SW 1271 (cell line): ENCODE measurements around the gene PMVK.
A peak's percentile ranks its signal among the peaks of the same experiment; 100 is the strongest.
"Not testable (repeated sequence)": the region's sequence is repeated elsewhere in the genome, so short reads cannot be mapped to it uniquely, and the experiment has no call there.

ENCODE experiments used
- DNase-seq, 2 experiments: peaks; one replicate each; lab custom pipeline; 2025; lab: John Stamatoyannopoulos, UW

PMVK gene

DNA sequence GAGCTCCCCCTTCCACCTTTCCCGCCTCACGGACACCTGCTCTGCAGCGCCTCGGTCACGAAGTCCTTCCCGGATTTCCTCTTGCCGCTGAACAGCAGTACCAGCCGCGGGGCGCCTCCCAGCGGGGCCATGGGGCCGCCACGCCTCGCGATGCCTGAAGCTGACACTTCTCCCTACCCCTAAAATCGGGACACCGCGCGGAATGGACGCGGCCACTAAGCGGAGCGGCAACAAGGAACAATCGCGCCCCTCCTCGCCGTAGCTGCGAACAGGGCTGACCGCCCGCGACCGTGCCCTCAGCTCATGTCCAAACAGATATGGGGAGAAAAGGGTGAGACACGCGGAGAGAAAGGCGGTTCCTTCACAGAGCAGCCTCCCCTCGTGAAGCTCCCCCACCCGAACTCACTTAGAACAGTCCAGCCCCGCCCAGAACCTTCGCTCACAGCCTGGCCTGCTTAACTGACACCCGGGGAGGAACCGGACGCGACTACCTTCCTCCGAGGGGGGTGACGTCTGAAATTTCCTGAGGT, at the start of gene PMVK:
TSS of gene PMVK (minus strand) at position 165 of the 530 bp plus-strand sequence. CDS start at position 131, 34 bp downstream.
- peak; percentile 66 to 85 for DNase-seq

DNA sequence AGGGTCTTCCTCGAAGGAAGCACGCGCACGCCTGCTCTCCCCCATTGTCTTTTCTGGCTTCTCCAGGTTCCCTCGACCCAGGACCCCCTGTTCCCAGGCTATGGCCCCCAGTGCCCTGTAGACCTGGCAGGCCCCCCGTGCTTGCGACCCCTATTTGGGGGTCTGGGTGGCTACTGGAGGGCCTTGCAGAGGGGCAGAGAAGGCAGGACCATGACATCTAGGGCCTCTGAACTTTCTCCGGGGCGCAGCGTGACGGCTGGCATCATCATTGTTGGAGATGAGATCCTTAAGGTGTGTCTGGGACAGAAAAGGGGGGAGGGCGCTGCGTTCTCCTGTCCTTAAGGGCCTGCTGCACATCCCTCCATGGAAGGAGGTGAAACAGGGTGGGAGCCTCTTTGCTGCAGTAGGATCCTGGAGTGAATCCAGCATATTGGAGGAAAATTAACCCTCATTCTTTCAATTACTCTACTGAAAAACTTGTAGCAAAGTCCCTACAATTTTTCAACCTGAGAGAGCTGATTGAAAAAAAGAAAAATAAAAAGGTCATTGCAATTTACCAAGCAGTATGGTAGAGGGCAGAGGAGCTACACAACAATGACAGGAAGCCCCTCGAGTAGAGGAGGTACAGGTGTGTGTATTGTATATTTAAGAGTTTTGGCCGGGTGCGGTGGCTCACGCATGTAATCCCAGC, 47.4 kb upstream of the PMVK start:
- no peak for DNase-seq

DNA sequence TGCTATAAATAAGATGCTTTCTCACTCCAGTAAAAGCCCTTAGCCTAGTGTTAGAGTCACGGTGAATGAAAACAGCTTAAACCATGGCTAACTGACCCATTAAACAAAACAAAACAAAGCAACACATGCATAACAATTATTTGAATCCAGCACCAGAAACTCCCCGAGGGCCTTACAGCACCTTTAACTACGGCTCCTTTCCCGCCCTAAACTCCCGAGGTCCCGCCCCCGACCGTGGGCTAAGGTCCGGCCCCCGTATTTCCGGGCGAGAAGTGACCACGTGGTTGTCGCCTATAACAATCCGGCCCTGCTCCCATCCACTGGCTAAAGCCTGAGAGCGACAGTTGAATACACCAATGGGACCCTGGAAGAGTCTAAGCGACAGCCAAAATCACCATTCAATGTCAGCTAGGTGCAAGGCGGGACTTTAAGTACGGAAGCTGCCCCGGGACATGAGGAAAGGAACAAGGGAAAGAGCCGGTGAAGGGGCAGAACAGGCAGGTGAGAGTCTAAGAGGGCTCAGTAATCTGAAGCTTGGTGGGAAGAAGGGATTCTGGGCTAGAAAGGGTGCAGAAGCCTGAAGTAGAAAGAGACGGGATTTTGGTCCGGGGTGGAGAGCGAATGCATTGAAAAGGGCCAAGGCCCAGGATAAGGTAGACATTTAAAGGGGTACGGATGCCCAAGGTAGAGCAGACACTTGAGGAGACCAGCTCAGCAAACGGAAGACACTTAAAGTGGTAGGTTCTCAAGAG, 46.6 kb upstream of the PMVK start, which contains the start of gene FLAD1:
TSS of gene FLAD1 (plus strand) at position 448 of the 752 bp plus-strand sequence. CDS start 351 bp downstream, outside the sequence.
- peak; percentile 93 to 98 for DNase-seq

DNA sequence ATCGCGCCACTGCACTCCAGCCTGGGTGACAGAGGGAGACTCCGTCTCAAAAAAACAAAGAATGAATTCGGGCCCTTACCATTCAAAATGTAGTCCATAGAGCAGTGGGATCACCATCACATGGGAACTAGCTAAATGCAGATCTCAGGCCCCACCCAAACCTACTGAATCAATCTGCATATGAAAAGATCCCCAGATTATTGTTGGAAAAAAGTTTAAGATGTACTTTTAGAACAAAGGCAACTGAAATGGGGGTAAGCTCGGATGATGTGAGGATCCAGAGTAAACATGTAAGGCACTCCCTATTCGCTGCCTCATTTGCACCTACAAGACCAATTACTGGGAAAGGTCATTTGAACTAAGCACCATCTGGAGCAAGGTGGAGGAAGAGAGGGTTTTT, 45.8 kb upstream of the PMVK start:
- DNase-seq: no peak

- DNase-seq: no peak
These were observed 41.8 kb upstream of the PMVK start for GRCh38 chr1:154978360-154978759.

DNA sequence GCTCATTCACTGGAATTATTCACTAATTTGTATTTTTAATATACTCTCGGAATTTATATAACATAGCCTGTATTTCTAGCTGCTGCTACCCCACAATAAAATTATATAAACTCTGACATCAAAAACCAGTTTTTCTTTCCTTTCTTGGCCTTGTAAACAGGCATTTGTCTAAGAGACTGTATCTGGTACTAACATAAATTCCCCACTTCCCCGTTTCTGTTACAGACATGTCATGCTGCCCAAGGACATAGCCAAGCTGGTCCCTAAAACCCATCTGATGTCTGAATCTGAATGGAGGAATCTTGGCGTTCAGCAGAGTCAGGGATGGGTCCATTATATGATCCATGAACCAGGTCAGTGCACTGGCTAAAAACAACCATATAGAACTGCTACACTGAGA, 41.2 kb upstream of the PMVK start:
- DNase-seq: not testable (repeated sequence)

- no peak for DNase-seq
These were observed 39.0 kb upstream of the PMVK start for GRCh38 chr1:154975409-154976059.

DNA sequence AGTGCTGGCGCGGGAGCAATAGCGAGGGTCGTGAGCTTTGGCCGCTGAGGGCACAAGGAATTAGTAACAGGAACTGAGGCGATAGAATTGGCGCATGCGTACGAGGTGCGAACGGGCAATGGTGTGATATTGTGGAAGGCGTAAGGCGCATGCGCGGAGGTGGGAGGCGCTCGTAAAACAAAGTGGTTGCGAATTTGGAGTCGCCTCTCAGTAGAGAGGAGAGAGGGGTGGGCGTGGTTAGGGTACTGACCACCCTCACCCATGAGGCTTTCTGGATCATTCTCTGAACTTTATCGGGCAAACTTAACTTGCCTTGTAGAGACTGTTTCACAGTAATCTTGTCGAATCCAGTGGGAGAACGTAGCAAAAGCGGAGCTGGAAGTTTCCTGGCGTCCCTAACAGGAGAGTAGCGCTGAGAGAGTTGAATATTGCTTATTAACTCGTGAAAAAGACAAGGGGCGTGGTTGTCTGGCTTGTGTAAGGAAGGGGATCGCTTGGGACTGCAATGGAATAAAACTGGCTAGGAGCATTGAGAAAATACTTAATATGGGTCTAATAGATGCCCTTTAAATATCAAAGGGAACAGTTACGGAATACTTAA, 38.4 kb upstream of the PMVK start:
- peak; percentile 80 to 92 for DNase-seq

- peak; percentile 97 to 98 for DNase-seq
These were observed 37.7 kb upstream of the PMVK start, which contains the start of gene CKS1B for GRCh38 chr1:154974102-154974807. Gene CKS1B (plus strand): TSS chr1:154974681. CDS start chr1:154974746, 65 bp downstream.

DNA sequence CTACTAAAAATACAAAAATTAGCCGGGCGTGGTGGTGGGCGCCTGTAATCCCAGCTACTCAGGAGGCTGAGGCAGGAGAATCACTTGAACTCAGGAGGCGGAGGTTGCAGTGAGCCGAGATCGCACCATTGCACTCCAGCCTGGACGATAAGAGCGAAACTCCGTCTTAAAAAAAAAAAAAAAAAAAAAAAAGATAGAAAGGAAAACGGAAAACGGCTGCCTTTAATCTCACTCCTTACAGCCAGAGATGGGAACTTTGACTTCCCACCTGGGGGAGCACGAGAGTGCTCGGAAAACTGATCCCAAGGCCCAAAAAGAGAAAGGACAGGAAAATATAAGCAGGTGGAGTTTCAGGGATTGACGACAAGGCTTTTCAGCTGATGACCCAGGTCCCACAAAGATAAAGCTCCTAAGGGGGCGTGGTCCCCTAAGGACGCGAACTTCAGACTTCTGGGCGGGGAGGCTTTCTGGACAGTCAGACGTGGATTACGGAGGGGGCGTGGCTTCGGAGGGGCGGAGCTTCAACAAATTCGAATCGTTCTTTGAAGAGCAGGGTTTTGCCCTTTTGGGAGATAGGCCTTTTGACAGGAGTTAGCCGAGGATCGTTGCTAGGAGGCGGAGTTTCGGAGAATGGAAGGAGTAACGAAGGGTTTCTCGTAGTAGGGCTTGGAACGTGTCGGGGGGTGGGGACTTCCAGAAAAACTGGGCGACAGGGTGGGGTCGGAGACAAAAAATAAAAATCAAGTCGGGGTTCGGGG, 37.0 kb upstream of the PMVK start:
- peak; percentile 95 to 97 for DNase-seq

- DNase-seq: peak; percentile 71 to 91
These were observed 36.2 kb upstream of the PMVK start for GRCh38 chr1:154972517-154973343.

- DNase-seq: no peak
These were observed 35.6 kb upstream of the PMVK start for GRCh38 chr1:154972213-154972516.

DNA sequence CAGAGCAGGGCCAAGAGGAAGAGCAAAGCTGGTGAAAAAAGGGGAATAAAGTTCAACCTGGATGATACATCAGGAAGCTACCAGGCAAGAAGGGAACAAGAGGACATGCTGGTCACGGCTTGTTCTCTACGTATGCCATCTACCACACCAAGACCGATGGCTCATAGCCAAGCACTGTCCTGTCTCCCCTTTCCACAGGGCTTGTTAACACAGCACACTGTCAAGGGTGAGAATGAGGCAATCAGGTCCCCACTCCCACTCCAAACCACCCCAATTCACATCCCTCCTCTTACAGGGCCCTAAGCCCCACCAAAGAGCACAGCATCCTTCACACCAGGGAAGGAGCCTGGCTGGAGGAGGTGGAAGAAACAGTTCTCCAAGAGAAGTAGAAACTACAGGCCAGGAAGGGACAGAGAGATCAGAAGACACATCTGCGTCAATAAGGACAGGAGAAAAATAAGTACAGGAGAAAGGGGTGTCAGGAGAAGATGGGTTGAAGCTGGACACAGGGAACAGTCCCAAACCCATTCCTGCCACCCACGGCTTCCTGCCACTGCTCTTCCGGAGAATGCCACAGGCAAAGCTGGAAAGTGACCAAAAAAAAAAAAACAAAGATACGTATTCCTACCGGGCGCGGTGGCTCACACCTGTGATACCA, 35.0 kb upstream of the PMVK start:
- peak in 1 of 2 experiments; percentile 56 for DNase-seq

GRCh38 chr1:154970631-154971340, 34.3 kb upstream of the PMVK start, which contains the start of gene SHC1:
Gene SHC1 (minus strand): TSS chr1:154970747. CDS start chr1:154970526, 221 bp downstream.
- peak; percentile 75 to 82 for DNase-seq

DNA sequence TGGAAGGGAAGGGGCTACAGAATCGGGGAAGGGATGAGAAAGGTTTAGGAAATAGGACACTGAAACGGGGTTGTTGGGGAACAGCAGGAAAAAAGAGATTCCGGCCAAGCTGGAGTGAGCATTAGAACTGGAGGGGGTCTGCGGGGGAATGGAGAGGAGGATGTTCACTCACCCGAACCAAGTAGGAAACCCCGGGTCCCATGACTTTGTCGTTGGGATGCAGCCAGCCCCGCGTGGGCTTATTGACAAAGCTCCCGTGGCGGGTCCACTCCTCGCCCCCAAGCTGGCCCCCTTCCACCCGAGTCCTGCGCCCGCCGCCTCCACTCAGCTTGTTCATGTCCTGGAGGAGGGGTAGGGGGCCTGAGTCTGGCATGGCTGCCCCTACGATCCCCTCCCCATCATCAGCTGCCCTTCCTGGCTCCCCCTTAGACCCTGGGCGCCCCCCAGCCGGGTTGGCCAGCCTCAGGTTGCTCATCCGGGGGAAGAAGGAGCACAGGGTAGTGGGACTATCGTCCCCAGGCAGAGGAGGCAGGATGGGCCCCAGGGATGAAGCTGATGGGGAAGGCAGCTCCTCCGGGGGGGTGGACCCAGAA, 33.4 kb upstream of the PMVK start:
- DNase-seq: no peak

GRCh38 chr1:154969246-154969645, 32.7 kb upstream of the PMVK start:
- DNase-seq: no peak

DNA sequence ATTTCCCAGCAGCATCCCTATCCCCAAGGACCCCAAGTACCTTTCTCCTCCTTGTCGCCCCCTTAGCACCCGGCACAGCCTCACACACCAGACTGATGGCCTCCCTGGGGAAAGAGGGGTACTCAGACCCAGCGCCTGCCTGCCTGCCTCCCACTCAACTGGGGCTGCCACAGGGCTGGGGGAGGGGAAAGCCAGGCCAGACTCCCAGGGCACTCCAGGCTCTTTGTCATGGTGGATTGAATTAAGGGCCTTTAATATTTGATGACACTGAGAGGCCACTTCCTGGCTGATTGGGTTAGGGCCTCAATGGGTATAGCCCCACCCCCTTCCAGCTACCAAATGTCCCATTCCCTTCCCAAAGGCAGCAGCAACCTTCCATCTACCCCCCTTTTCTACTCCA, 32.2 kb upstream of the PMVK start:
- DNase-seq: no peak

- DNase-seq: no peak
These were observed 30.9 kb upstream of the PMVK start for GRCh38 chr1:154967331-154967950.
